SK-N-SH treated with all-trans-retinoic acid at 6 μM for 48 hours (cell line): ENCODE data around the gene CPA3.

Experiments used
- ATAC-seq: fragments of 200-7000 bp; cut with Tn5 transposase; 3 replicates; pipeline ENCODE4 v1.9.1; 2020; ENCODE audit warnings: mild to moderate bottlenecking, moderate library complexity
- BACH2 ChIP-seq: fragments of 250-450 bp; sonication (Bioruptor Pico); IDR thresholded peaks from 2 replicates; pipeline ENCODE4 v1.9.0; 2021; ENCODE audit warnings: mild to moderate bottlenecking, borderline replicate concordance
- CSDC2 ChIP-seq: fragments of 250-450 bp; sonication (Bioruptor Pico); IDR thresholded peaks from 2 replicates; pipeline ENCODE4 v1.5.0; 2020; ENCODE audit warnings: mild to moderate bottlenecking, moderate library complexity
- ESRRG ChIP-seq: fragments of 250-450 bp; sonication (Bioruptor Pico); IDR thresholded peaks from 2 replicates; pipeline ENCODE4 v1.6.1; 2021; ENCODE audit warnings: mild to moderate bottlenecking
- GLIS3 ChIP-seq: fragments of 250-450 bp; sonication (Bioruptor Pico); IDR thresholded peaks from 2 replicates; pipeline ENCODE4 v1.5.0; 2020; ENCODE audit warnings: mild to moderate bottlenecking, moderate library complexity
- ISL1 ChIP-seq: fragments of 250-450 bp; sonication (Bioruptor Pico); IDR thresholded peaks from 2 replicates; pipeline ENCODE4 v2.1.2; 2022; ENCODE audit warnings: mild to moderate bottlenecking, moderate library complexity
- OSR1 ChIP-seq: fragments of 250-450 bp; sonication (Bioruptor Pico); IDR thresholded peaks from 2 replicates; pipeline ENCODE4 v1.8.0; 2022; ENCODE audit warnings: moderate library complexity, mild to moderate bottlenecking, inconsistent platforms
- RARB ChIP-seq: fragments of 250-450 bp; sonication (Bioruptor Pico); IDR thresholded peaks from 2 replicates; pipeline ENCODE4 v1.8.0; 2021; ENCODE audit warnings: mild to moderate bottlenecking, moderate library complexity
- SNAI2 ChIP-seq: fragments of 250-450 bp; sonication (Bioruptor Pico); IDR thresholded peaks from 2 replicates; pipeline ENCODE4 v1.5.0; 2020; ENCODE audit warnings: mild to moderate bottlenecking, moderate library complexity
- TCF4 ChIP-seq: fragments of 250-450 bp; sonication (Bioruptor Pico); IDR thresholded peaks from 2 replicates; pipeline ENCODE4 v1.8.0; 2021; ENCODE audit warnings: mild to moderate bottlenecking, moderate library complexity, borderline replicate concordance
- TSHZ2 ChIP-seq: fragments of 250-450 bp; sonication (Bioruptor Pico); IDR thresholded peaks from 2 replicates; pipeline ENCODE4 v1.5.0; 2020; ENCODE audit warnings: mild to moderate bottlenecking, moderate library complexity
- ZC3H10 ChIP-seq: fragments of 250-450 bp; sonication (Bioruptor Pico); IDR thresholded peaks from 2 replicates; pipeline ENCODE4 v1.5.1; 2021; ENCODE audit warnings: mild to moderate bottlenecking, moderate library complexity
- ZFP30 ChIP-seq: fragments of 450-650 bp; formaldehyde crosslinking; IDR thresholded peaks from 2 replicates; pipeline ENCODE4 v1.5.0; 2022; ENCODE audit warnings: mild to moderate bottlenecking, moderate library complexity
- ZNF565 ChIP-seq: fragments of 450-650 bp; formaldehyde crosslinking; conservative IDR thresholded peaks from 2 replicates; pipeline ENCODE4 v1.5.0; 2020; ENCODE audit warnings: low read depth, mild to moderate bottlenecking, moderate library complexity
- ZNF70 ChIP-seq: fragments of 450-650 bp; formaldehyde crosslinking; IDR thresholded peaks from 2 replicates; pipeline ENCODE4 v1.5.0; 2020; ENCODE audit warnings: mild to moderate bottlenecking, moderate library complexity
- TF ChIP-seq, protein P1 (sequence below): fragments of 250-450 bp; sonication (Bioruptor Pico); IDR thresholded peaks from 2 replicates; pipeline ENCODE4 v1.5.1; 2020; ENCODE audit warnings: low read depth, mild to moderate bottlenecking, moderate library complexity
- TF ChIP-seq, protein P2 (sequence below): fragments of 250-450 bp; sonication (Bioruptor Pico); IDR thresholded peaks from 2 replicates; pipeline ENCODE4 v1.8.0; 2021; ENCODE audit warnings: low read depth, mild to moderate bottlenecking, moderate library complexity, borderline replicate concordance
- TF ChIP-seq, protein P3 (sequence below): fragments of 250-450 bp; sonication (Bioruptor Pico); IDR thresholded peaks from 2 replicates; pipeline ENCODE4 v1.5.1; 2021; ENCODE audit warnings: mild to moderate bottlenecking, moderate library complexity

CPA3 gene

GRCh38 chr3:148916132-148916531, 51.0 kb downstream of the CPA3 start (continued):
- TF ChIP-seq, protein P1, sequence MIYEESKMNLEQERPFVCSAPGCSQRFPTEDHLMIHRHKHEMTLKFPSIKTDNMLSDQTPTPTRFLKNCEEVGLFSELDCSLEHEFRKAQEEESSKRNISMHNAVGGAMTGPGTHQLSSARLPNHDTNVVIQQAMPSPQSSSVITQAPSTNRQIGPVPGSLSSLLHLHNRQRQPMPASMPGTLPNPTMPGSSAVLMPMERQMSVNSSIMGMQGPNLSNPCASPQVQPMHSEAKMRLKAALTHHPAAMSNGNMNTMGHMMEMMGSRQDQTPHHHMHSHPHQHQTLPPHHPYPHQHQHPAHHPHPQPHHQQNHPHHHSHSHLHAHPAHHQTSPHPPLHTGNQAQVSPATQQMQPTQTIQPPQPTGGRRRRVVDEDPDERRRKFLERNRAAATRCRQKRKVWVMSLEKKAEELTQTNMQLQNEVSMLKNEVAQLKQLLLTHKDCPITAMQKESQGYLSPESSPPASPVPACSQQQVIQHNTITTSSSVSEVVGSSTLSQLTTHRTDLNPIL (CRISPR knock-in tag) = no peak
- TF ChIP-seq, protein P2, sequence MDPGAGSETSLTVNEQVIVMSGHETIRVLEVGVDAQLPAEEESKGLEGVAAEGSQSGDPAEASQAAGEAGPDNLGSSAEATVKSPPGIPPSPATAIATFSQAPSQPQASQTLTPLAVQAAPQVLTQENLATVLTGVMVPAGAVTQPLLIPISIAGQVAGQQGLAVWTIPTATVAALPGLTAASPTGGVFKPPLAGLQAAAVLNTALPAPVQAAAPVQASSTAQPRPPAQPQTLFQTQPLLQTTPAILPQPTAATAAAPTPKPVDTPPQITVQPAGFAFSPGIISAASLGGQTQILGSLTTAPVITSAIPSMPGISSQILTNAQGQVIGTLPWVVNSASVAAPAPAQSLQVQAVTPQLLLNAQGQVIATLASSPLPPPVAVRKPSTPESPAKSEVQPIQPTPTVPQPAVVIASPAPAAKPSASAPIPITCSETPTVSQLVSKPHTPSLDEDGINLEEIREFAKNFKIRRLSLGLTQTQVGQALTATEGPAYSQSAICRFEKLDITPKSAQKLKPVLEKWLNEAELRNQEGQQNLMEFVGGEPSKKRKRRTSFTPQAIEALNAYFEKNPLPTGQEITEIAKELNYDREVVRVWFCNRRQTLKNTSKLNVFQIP = no peak
- TF ChIP-seq ISL1 (no peak), ZC3H10 (CRISPR knock-in tag) (no peak), ZNF565 (no peak)
- TF ChIP-seq, all 23 proteins: peak for 0

- TF ChIP-seq TCF4 (CRISPR knock-in tag) = no peak
- no peak for TF ChIP-seq SNAI2 (CRISPR knock-in tag)
- TF ChIP-seq TSHZ2 (CRISPR knock-in tag) = no peak
- TF ChIP-seq BACH2 (CRISPR knock-in tag) = no peak
- no peak for ATAC-seq
These were observed 57.4 kb downstream of the CPA3 start for GRCh38 chr3:148922467-148922866.

DNA sequence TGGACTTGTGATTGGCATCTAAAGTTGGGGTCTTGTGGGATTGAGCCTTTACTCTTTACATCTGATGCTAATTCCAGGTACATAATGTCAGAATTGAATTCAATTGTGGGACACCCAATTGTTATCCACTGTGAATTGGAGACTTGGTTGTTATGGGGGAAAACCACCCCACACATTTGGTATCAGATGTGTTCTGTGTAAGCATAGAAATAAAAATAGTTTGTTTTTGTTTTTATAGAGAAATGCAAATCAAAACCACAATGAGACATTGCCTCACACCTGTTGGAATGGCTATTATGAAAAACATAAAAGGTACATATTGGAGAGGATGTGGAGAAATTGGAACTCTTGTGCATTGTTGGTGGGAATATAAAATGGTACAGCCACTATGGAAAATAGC, 58.5 kb downstream of the CPA3 start:
- no peak for TF ChIP-seq ZC3H10 (CRISPR knock-in tag)
- TF ChIP-seq OSR1 = no peak
- TF ChIP-seq, protein P2 = no peak
- TF ChIP-seq ESRRG (CRISPR knock-in tag) = no peak
- TF ChIP-seq RARB (CRISPR knock-in tag) = no peak
- TF ChIP-seq, protein P3, sequence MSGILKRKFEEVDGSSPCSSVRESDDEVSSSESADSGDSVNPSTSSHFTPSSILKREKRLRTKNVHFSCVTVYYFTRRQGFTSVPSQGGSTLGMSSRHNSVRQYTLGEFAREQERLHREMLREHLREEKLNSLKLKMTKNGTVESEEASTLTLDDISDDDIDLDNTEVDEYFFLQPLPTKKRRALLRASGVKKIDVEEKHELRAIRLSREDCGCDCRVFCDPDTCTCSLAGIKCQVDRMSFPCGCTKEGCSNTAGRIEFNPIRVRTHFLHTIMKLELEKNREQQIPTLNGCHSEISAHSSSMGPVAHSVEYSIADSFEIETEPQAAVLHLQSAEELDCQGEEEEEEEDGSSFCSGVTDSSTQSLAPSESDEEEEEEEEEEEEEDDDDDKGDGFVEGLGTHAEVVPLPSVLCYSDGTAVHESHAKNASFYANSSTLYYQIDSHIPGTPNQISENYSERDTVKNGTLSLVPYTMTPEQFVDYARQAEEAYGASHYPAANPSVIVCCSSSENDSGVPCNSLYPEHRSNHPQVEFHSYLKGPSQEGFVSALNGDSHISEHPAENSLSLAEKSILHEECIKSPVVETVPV = no peak
- TF ChIP-seq CSDC2 = no peak
- TF ChIP-seq TCF4 (CRISPR knock-in tag) = no peak
- TF ChIP-seq TSHZ2 (CRISPR knock-in tag) = no peak
- no peak for TF ChIP-seq ZNF70 (CRISPR knock-in tag)
- no peak for TF ChIP-seq GLIS3 (CRISPR knock-in tag)
- no peak for TF ChIP-seq BACH2 (CRISPR knock-in tag)
- no peak for TF ChIP-seq ZNF565
- TF ChIP-seq ZFP30 (CRISPR knock-in tag) = no peak
- TF ChIP-seq, protein P1 (CRISPR knock-in tag) = no peak
- ATAC-seq = no peak
